ENCODE data around the gene ZBTB7C. TPM values are rescaled to one million over a fixed set of nuclear protein-coding genes. Genes with fewer than 3 reads are reported as not detected.

ZBTB7C gene
- total and polyA plus RNA-seq, 2 donors: 4.6 to 8.6 TPM

DNA sequence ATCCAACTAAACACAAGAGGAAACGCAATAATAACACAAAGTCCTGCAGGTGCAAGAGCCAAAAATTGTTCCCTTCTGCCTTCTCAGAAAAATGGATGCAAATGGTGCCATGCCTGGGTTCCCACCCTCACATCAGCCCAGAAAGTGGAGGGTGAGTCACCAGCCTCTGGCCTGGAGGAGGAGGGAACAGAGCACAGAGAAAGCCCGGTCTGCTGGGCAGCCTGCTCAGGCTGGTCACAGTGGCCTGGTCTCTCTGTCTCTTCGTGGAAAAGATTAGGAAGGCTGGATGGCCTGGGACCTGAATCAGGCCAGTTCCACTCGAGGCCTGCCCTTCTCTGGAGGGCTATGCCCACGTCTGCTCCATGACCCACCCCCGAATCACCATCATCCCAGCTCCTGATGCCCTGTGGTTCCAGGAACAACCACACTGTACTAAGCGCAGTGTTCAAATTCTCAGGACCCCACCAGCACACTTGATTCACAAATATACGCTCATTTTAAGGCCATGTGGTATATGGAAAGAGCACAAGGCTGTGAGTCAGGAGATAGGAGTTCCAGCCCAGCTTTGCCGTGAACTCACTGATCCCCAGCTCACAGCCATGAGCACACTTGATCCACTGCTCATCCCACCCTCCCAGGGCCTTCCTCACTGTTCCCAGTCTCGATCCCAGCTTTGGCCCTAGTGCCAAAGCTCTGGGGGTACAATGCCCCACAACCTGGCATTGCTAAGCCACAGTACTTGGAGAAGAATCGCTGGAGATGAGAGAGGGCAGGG lies 82.1 kb downstream of the ZBTB7C start:
- 80% methylated on average over 11 of the region's 11 CpGs for WGBS
- no peaks in the 10 kb centered on the region for H3K4me1 ChIP-seq (ENCODE audit: insufficient read depth)

DNA sequence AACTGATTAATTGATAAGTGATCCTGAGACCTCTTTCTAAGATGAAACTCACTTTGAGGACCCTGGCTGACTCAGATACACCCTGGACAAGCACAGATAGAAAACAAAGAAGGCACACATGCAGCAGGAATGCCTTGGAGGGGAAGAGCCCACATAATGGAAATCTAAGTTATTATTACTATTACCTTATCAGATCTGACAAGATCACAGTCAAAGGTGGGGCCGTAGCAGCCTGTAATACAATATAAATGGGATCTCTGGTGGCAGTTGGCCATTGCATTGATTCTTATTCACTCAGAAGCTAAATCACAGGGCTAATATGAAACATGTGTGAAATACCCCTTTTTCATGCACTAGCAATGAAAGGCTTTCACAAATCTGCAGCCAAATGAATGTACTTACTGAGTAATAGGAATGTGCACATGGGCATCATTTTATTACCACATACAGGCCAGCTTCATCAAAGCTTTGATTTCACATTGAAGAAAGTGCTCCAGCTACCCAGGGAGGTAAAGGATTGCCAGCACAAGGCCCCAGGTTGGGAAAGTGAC lies 84.0 kb downstream of the ZBTB7C start:
- Histone ChIP-seq H3K27ac (ENCODE audit: low read depth) (no peak overlapping the region), H3K4me1 (ENCODE audit: insufficient read depth) (no peaks in the 10 kb centered on the region), H3K4me3 (ENCODE audit: low read depth, low read length) (no peak overlapping the region), H3K36me3 (ENCODE audit: insufficient read depth) (no peaks in the 10 kb centered on the region)
- WGBS: 90% methylated on average over 1 of the region's 1 CpG
- no peak for DNase-seq (ENCODE audit: extremely low spot score)

More for the DNA sequence above, 82.1 kb downstream of the ZBTB7C start:
- no peaks in the 10 kb centered on the region for H3K36me3 ChIP-seq (ENCODE audit: insufficient read depth)
- DNase-seq (ENCODE audit: extremely low spot score): no peak
- no peak overlapping the region for H3K4me3 ChIP-seq (ENCODE audit: low read depth, low read length)
- H3K27ac ChIP-seq (ENCODE audit: low read depth): no peak overlapping the region

DNA sequence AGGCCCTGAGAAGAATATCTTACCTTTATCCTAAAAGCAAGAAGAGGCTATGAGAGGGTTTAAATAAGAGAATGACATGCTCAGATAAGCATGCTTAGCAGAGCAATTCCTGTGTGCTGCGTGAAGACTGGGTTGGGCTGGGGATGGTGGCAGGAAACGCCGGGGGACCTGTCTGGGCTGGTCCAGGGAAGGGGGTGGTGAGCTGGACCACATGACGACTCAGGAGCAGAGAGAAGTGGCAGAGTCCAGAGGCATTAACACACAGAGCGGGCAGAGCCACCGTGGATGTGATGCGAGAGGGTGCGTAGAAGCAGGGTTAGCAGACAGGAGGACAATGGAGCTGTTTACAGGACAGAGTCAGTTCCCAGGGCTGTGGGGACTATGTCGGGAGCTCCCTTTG lies 84.5 kb downstream of the ZBTB7C start:
- H3K27ac ChIP-seq (ENCODE audit: low read depth): no peak overlapping the region
- peak; percentile 39 for DNase-seq (ENCODE audit: extremely low spot score)
- no peak overlapping the region for H3K4me3 ChIP-seq (ENCODE audit: low read depth, low read length)
- no peaks in the 10 kb centered on the region for H3K4me1 ChIP-seq (ENCODE audit: insufficient read depth)
- H3K36me3 ChIP-seq (ENCODE audit: insufficient read depth): no peaks in the 10 kb centered on the region
- WGBS: 89% methylated on average over 9 of the region's 9 CpGs

DNA sequence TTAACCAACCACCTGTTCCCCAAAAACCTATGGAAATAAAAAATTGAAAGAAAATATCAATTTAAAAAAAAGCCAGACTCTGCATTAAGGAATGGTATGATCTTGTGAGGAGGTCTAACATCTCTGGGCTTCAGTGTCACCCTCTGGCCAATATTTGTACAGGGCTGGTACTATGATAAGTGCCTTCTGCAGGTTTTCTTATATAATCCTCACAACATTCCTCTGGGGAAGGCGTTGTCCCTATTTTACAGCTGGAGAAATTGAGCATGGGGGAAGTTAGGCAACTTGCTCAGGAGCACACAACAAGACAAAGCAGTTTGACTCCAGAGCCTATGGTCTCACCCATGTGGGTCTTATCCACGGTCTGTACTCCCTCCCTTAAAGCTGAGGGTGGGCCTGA lies 86.0 kb downstream of the ZBTB7C start:
- H3K36me3 ChIP-seq (ENCODE audit: insufficient read depth): no peaks in the 10 kb centered on the region
- DNase-seq (ENCODE audit: extremely low spot score): no peak
- no peaks in the 10 kb centered on the region for H3K4me1 ChIP-seq (ENCODE audit: insufficient read depth)
- peak overlapping the region; percentile 39 for H3K27ac ChIP-seq (ENCODE audit: low read depth)
- WGBS: 82% methylated on average over 2 of the region's 2 CpGs
- no peak overlapping the region for H3K4me3 ChIP-seq (ENCODE audit: low read depth, low read length)

DNA sequence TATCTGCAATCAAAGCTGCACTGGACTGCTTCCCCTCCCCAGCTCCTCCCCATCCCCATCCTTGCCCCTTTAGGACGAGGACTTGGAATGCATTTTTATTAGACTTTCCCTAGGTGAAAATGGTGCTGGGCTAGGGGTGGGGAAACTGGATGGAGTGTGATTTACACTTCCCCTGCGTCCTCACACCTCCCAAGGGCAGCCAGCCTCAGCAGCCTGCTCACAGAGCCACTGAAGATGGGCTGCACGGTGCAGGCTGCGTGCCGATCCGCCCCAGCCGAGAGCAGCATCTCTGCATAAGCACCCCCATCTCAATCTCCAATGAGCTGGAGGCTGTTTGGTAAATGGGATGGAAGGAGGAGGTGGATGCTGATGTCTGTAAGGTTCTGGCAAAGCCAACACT lies 87.6 kb downstream of the ZBTB7C start:
- H3K4me1 ChIP-seq (ENCODE audit: insufficient read depth): no peaks in the 10 kb centered on the region
- no peak overlapping the region for H3K27ac ChIP-seq (ENCODE audit: low read depth)
- DNase-seq (ENCODE audit: extremely low spot score): no peak
- 92% methylated on average over 7 of the region's 7 CpGs for WGBS
- no peak overlapping the region for H3K4me3 ChIP-seq (ENCODE audit: low read depth, low read length)
- no peaks in the 10 kb centered on the region for H3K36me3 ChIP-seq (ENCODE audit: insufficient read depth)

DNA sequence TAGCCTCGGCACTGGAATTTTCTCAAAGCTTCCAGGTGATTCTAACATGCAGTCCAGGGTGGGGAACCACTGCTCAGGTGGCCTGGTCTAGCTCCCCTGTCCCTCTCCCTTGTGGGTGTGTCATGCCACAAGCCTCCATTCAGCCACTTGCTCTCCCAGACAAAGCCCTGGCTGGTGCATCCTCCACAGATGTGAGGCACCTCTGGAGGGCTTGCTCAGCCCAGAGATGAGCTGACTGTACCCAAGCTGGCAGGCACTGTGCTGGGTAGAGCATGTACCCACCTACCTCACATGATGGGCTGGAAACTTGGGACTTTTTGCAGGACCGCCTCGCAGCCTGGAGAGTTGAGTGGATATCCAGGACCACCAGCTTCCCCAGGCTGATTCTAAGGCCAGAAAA lies 88.1 kb downstream of the ZBTB7C start:
- Histone ChIP-seq H3K36me3 (ENCODE audit: insufficient read depth) (no peaks in the 10 kb centered on the region), H3K27ac (ENCODE audit: low read depth) (no peak overlapping the region), H3K4me3 (ENCODE audit: low read depth, low read length) (no peak overlapping the region), H3K4me1 (ENCODE audit: insufficient read depth) (no peaks in the 10 kb centered on the region)
- DNase-seq (ENCODE audit: extremely low spot score): no peak
- WGBS: 94% methylated on average over 3 of the region's 3 CpGs

DNA sequence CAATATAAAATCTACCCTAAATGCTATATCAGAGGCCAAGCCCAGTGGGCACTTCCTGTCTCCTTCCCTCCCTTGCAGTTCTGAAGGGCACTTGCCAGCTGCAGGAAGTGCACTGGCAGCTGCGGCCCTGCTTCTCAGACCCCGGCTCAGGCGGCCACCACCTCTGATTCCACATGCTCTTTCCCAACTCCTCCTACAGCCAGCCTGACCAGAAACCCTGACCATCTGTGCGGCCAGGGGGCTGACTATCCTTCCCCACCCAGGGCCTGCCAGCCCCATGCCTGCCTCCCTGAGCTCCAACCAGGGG lies 88.6 kb downstream of the ZBTB7C start:
- Histone ChIP-seq H3K4me1 (ENCODE audit: insufficient read depth) (no peaks in the 10 kb centered on the region), H3K36me3 (ENCODE audit: insufficient read depth) (no peaks in the 10 kb centered on the region), H3K27ac (ENCODE audit: low read depth) (no peak overlapping the region), H3K4me3 (ENCODE audit: low read depth, low read length) (no peak overlapping the region)
- no peak for DNase-seq (ENCODE audit: extremely low spot score)
- WGBS: 77% methylated on average over 4 of the region's 4 CpGs

DNA sequence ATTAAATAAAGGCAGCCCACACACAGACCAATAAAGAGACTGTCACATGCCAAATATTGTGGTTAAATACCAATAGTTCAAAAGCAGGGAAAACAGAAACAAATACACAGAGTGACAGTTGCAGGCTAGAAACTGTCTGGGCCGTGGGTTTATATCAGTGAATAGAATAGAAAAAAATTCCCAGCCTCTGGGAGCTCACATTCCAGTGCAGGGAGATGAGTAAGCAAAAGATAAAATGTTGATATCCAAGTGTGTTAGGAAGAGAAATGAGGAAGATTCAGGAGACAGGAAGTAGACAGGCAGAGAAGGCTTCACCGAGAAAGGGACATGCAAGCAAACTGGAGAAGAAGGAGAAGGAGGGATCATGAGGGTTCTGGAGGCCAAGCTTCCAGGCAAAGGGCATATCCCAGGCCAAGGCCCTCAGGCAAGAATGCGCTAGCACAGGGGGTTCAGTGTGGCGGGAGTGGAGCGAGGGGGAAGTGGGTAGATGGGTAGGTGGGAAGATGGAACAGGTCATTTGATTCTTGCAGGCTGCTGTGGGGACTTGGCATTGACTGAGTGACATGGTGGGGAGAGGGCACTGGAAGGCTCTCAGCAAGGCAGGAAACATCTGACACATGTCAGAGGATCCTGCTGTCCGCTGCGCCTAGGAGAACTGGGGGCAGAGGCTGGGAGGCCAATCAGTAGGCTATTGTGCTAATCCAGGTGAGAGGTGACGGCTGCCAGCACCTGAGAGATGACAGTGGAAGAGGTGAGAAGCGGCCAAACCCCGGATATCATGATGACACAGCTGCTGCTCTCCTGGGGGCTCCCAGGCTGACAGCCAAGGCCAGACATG lies 89.2 kb downstream of the ZBTB7C start:
- 72% methylated on average over 10 of the region's 10 CpGs for WGBS
- Histone ChIP-seq H3K4me3 (ENCODE audit: low read depth, low read length) (no peak overlapping the region), H3K27ac (ENCODE audit: low read depth) (no peak overlapping the region), H3K36me3 (ENCODE audit: insufficient read depth) (no peaks in the 10 kb centered on the region), H3K4me1 (ENCODE audit: insufficient read depth) (no peaks in the 10 kb centered on the region)
- no peak for DNase-seq (ENCODE audit: extremely low spot score)

DNA sequence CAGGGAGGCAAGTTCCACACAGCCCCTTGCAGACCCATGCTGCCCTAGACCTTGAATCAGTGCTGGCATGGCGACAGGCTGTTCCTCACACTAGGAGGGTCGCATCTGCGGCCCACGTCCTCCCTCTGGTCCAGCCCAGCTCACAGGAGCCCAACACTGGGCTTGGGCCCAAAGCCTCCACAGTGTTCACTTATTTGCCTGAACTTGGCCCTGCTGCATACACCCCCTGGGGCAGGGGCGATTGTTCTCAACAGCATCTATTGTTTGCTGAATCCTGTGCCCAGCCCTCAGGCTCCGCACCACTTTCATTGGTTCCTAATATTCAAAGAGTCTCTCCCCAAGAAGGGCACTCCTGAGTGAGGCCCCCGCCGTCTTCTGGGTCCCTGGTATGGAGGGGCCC lies 90.7 kb downstream of the ZBTB7C start:
- no peak for DNase-seq (ENCODE audit: extremely low spot score)
- WGBS: 86% methylated on average over 8 of the region's 8 CpGs
- Histone ChIP-seq H3K27ac (ENCODE audit: low read depth) (no peak overlapping the region), H3K36me3 (ENCODE audit: insufficient read depth) (no peaks in the 10 kb centered on the region), H3K4me1 (ENCODE audit: insufficient read depth) (no peaks in the 10 kb centered on the region), H3K4me3 (ENCODE audit: low read depth, low read length) (no peak overlapping the region)

DNA sequence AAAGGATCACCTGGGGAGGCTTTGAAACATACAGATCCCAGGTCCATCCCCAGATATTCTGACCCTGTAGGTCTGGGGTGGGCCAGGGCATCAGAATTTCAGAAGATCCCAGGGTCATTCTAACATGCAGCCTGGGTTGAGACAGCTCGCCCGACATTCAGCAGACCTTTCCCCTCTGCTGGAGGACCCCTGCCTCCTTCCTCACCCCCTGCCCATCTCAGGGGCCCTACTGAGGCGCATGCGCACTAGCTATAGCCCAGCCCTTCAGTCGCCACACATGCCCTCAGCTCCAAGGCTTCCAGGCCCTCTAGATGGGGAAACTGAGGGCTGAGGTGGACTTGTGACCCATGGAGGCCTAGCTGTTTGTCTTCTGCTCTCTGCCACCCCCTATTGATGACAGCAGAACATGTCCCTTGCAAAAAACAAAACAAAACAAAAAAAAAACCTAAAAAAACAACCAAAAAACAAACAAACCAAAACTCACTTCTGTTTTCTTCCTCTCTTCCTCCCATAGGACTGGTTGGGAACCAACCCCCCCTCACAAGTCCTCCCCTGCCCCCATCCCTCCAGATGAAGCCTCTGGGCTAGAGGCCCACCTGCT lies 91.3 kb downstream of the ZBTB7C start:
- Histone ChIP-seq H3K36me3 (ENCODE audit: insufficient read depth) (no peaks in the 10 kb centered on the region), H3K4me1 (ENCODE audit: insufficient read depth) (no peaks in the 10 kb centered on the region), H3K27ac (ENCODE audit: low read depth) (no peak overlapping the region), H3K4me3 (ENCODE audit: low read depth, low read length) (no peak overlapping the region)
- no peak for DNase-seq (ENCODE audit: extremely low spot score)
- 97% methylated on average over 5 of the region's 5 CpGs for WGBS

DNA sequence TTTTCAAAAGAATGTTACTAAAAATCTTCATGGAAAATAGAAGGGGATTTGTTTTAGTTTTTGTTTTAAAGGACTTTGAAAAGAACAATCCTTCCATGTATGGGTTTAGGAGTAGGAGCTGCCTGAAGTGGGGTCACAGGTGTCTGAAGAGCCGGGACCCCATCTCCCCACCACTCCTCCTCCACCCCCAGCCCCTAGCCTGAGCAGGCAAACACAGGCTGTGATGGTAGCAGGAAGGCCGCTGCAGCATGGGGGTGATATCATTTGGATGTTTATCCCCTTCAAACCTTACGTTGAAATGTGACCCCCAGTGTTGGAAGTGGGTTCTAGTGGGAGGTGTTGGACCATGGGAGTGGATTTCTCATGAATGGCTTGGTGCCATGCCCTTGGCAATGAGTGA lies 93.0 kb downstream of the ZBTB7C start:
- Histone ChIP-seq H3K36me3 (ENCODE audit: insufficient read depth) (no peaks in the 10 kb centered on the region), H3K27ac (ENCODE audit: low read depth) (no peak overlapping the region), H3K4me3 (ENCODE audit: low read depth, low read length) (no peak overlapping the region), H3K4me1 (ENCODE audit: insufficient read depth) (no peaks in the 10 kb centered on the region)
- WGBS: 85% methylated on average over 3 of the region's 3 CpGs
- no peak for DNase-seq (ENCODE audit: extremely low spot score)

DNA sequence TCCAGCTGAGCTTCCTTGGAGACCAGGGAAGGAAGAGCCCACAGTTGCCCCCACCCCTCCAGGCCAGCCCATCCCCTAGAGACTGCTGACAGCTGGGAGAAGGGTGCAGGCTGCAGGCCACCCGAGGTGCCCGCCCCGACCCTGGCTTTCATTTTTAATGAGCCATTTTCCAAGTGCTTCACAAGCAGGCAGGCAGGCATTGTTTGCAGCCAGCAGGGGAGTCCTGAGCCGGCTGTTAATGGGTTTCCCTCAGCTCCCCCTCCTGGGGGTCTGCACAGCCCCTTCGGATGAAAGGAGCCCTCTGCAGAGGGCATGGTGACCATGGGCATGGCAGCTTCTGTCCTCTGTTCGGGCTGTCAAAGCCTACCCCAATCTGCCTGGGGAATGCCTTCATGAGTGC lies 94.5 kb downstream of the ZBTB7C start:
- Histone ChIP-seq H3K27ac (ENCODE audit: low read depth) (no peak overlapping the region), H3K36me3 (ENCODE audit: insufficient read depth) (no peaks in the 10 kb centered on the region), H3K4me1 (ENCODE audit: insufficient read depth) (no peaks in the 10 kb centered on the region), H3K4me3 (ENCODE audit: low read depth, low read length) (no peak overlapping the region)
- WGBS: 41% methylated on average over 6 of the region's 6 CpGs
- DNase-seq (ENCODE audit: extremely low spot score): no peak

DNA sequence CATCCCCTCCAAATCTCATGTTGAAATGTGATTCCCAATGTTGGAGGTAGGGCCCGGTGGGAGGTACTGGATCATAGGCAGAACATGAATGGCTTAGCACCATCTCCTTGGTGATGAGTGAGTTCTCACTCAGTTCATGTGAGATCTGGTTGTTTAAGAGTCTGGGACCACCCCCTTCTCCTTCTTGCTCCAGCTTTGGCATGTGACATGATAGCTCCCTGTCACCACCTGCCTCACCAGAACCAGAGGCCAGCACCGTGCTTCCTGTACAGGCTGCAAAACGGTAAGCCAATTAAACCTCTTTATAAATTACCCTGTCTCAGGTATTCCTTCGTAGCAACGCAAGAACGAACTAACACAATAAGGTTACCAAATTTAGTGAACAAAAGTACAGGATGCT lies 95.4 kb downstream of the ZBTB7C start:
- Histone ChIP-seq H3K36me3 (ENCODE audit: insufficient read depth) (no peaks in the 10 kb centered on the region), H3K4me3 (ENCODE audit: low read depth, low read length) (no peak overlapping the region), H3K27ac (ENCODE audit: low read depth) (no peak overlapping the region), H3K4me1 (ENCODE audit: insufficient read depth) (no peaks in the 10 kb centered on the region)
- DNase-seq (ENCODE audit: extremely low spot score): no peak
- 91% methylated on average over 6 of the region's 6 CpGs for WGBS

DNA sequence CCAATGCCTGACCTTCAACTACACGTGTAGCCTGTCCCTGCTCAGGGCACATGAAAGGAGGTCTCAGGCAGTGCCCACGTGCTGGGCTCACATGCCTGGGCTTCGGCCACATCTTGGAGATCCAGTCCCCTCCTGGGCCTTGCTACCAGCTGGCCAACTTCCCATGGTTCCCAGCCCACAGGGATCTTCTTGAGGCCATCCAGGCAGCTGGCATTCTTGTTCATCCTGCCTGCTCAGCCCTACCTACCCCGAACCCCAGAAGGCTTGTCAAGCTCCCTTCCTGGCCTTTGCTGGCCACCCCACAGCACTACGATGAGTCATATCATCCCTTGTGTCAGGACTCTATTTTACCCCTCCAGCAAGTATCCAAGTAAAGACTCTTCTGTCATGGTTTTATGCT lies 97.1 kb downstream of the ZBTB7C start:
- Histone ChIP-seq H3K4me3 (ENCODE audit: low read depth, low read length) (no peak overlapping the region), H3K4me1 (ENCODE audit: insufficient read depth) (no peaks in the 10 kb centered on the region), H3K36me3 (ENCODE audit: insufficient read depth) (no peaks in the 10 kb centered on the region), H3K27ac (ENCODE audit: low read depth) (no peak overlapping the region)
- DNase-seq (ENCODE audit: extremely low spot score): no peak
- WGBS: 89% methylated on average over 5 of the region's 5 CpGs

All from urinary bladder (tissue), 4 donors.